Measurements from ENCODE around the gene GMDS.

The GMDS gene

DNA sequence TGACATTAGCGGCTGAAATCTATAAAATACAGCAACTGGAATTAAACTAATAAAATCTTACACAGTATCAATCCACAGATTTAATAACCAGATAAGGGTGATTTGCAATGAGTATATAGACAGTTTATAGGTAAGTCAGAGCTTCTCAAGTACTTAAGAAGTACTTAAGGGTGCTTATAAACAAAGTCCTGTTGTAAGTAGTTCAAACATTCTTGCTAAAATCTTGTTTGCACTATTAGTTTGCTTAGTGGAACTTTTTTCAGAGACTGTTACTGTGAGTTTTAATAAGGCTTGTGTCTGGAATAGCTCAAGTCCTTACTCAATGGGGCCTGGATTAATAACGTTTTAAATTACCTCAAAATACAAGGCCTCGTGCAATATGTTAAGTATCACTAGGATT, 240.5 kb downstream of the GMDS start:
- no peak for DNase-seq (ENCODE audit: low spot score)
- POLR2A ChIA-PET (ENCODE audit: low non-redundant PET): no interaction called here
- H3K27ac ChIP-seq: no peak overlapping the region
- CTCF ChIA-PET: no interaction called here
- TF ChIP-seq, protein P1, sequence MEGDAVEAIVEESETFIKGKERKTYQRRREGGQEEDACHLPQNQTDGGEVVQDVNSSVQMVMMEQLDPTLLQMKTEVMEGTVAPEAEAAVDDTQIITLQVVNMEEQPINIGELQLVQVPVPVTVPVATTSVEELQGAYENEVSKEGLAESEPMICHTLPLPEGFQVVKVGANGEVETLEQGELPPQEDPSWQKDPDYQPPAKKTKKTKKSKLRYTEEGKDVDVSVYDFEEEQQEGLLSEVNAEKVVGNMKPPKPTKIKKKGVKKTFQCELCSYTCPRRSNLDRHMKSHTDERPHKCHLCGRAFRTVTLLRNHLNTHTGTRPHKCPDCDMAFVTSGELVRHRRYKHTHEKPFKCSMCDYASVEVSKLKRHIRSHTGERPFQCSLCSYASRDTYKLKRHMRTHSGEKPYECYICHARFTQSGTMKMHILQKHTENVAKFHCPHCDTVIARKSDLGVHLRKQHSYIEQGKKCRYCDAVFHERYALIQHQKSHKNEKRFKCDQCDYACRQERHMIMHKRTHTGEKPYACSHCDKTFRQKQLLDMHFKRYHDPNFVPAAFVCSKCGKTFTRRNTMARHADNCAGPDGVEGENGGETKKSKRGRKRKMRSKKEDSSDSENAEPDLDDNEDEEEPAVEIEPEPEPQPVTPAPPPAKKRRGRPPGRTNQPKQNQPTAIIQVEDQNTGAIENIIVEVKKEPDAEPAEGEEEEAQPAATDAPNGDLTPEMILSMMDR (conservative IDR thresholded peaks at IDR 0.05; ENCODE audit: low read depth): no peak

DNA sequence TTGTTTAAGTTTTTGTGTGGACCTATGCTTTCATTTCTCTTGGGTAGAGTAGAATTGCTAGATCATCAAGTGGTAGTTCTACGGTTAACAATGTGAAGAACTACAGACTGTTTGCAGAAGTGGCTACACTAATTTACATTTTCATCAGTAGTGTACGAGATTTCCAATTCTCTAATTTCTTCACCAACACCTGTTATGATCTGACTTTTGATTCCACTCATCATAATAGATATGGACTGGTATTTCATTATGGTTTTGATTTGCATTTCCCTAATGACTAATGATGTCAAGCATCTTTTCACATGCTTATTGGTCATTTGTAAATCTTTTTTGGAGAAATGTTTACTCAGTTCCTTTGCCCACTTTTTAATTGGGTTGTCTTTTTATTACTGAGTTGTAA, 244.4 kb downstream of the GMDS start:
- ChIA-PET CTCF (no interaction called here), POLR2A (ENCODE audit: low non-redundant PET) (interaction anchor here (0.6 kb wide), 1 partner anchor 58 kb away, joined by 5 read pairs; no protein-coding TSS in a partner anchor)
- H3K27ac ChIP-seq: no peak overlapping the region
- no peak for DNase-seq (ENCODE audit: low spot score)
- TF ChIP-seq, protein P1 (conservative IDR thresholded peaks at IDR 0.05; ENCODE audit: low read depth): no peak

DNA sequence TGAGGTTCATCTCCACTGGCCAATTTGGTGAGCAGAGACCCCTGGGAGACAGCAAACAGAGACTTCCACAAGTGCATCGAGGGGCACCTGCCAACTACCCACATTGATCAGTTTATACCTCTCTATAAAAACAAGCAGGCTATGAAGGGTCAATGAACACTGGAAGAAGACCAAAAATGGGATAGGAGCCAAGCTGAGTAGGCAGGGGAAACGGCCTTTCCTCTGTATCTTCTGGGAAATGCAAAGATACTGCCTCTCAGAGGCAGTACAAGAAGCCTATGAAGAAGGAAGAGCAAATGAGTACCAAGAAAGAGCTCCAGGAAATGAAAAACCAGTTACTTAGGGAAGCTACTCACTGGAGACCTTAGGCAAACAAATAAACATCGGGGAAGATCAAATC, 247.7 kb downstream of the GMDS start:
- POLR2A ChIA-PET (ENCODE audit: low non-redundant PET): no interaction called here

DNA sequence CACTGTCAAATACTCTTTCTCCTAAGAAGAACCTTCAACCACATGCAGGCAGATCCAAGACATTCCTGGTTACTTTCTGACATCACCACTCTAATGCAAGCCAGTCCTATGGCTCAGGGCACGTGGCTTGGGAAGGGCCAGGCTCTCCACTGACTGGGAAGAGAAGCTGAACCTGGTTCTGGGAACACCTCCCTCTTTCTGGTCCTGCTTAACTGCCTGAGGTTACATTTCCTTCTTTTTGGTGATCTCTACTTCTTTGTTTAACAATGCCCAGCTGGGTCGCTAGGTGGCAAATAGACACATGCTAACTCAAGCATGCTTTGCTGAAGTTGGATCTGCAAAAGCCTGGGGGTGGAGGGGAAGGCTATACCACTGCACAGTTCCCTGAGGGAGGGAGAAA, 249.8 kb downstream of the GMDS start:
- ChIA-PET CTCF (no interaction called here), POLR2A (ENCODE audit: low non-redundant PET) (no interaction called here)
- no peak overlapping the region for H3K27ac ChIP-seq
- DNase-seq (ENCODE audit: low spot score): no peak
- TF ChIP-seq, protein P1 (conservative IDR thresholded peaks at IDR 0.05; ENCODE audit: low read depth): no peak

More for the DNA sequence above, 247.7 kb downstream of the GMDS start:
- H3K27ac ChIP-seq: no peak overlapping the region
- TF ChIP-seq, protein P1 (conservative IDR thresholded peaks at IDR 0.05; ENCODE audit: low read depth): no peak
- CTCF ChIA-PET: interaction anchor here (0.7 to 1.2 kb wide), 3 partner anchors 12 to 107 kb away, joined by 3 read pairs; no protein-coding TSS in a partner anchor
- no peak for DNase-seq (ENCODE audit: low spot score)

DNA sequence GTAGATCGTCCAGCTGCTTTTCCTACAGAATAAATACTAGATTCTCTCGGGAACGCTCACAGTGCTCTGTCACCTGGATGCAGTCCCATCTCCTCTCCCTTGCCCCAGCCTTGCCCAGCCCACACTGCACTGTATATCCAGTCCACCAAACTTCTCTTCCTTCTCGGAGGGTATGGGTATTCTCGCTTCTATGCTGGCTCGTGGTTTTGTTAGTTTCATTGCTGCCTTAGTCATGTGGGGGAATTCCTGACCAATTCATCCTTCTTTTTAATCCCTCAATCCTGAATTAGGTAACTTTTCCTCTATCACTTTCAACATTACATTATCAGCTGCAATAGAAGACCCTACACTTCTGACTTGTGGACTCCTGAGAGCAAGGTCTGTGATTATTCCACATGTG, 252.4 kb downstream of the GMDS start:
- ChIA-PET CTCF (no interaction called here), POLR2A (ENCODE audit: low non-redundant PET) (no interaction called here)
- TF ChIP-seq, protein P1 (conservative IDR thresholded peaks at IDR 0.05; ENCODE audit: low read depth): no peak
- DNase-seq (ENCODE audit: low spot score): no peak
- no peak overlapping the region for H3K27ac ChIP-seq

DNA sequence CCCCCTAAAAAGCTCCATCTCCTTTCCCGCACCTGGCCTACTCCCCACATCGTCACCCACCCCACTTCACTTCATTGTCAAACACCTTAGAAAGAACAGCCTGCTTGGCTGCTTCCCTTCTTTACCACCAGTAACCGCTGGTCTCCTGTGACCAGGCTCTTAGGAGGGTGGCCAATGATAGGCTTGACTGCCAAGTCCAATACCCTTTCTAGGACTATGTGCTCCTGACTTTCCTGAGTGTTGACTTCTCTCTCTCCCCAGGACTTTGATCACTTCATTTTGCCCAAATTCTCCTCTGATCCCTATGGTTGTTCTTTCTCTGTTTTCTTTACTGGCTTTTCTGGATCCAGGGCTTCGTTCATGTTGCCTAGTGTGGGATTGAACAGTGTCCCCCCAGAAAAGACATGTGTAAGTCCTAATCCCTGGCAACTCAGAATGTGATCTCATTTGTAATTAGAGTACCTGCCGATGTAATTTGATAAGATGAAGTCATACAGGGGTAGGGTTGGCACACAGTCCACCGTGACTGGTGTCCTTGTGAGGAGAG, 254.0 kb downstream of the GMDS start:
- ChIA-PET POLR2A (ENCODE audit: low non-redundant PET) (no interaction called here), CTCF (no interaction called here)
- no peak overlapping the region for H3K27ac ChIP-seq
- no peak for DNase-seq (ENCODE audit: low spot score)
- TF ChIP-seq, protein P1 (conservative IDR thresholded peaks at IDR 0.05; ENCODE audit: low read depth): no peak

All from RWPE1 (cell line).